Iris pigment epithelial cell (primary cell): Measurements from ENCODE around the gene PPARD.
"Not testable (repeated sequence)": the region's sequence is repeated elsewhere in the genome, so short reads cannot be mapped to it uniquely, and the experiment has no call there.

Experiments
- DNase-seq: peaks from one replicate; pipeline ENCODE4 v3.0.0-alpha.2; 2011; ENCODE audit warnings: low read depth

Gene PPARD

DNA sequence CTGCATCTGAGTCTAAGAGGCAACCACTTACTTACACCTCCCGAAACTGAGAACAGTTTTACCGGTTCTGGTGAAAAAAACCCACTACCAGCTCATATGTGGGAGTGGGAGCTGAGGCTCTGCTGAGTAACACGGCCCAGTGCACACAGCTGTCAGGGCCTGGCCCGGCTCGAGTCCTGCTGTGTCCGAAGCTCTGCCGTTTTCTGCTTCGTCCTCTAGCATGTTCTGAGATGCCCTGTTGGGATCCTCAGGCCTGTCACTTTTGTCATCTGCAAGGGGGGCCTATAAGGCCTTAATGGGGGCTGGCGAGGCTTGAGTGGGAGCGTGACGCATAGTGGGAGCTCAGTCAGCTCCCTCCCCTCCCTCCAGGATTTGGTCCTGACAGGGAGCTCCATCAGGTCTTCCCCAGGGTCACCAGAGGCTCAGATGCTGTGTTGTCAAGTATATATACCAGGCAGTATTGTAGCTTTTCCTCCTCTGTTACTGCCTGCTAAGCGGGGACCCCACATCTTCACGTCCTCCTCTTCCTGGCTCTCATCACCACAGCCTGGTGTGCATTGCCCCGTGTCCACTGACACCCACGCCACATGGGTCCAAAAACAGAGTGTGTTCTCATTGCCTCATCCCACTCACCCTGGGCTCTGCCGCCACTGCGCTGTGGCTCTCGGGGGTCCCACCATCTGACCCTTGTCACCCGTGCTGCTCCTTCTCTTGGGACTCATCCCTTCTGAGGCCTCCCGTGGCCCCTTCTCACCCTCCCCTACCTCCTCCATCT lies 64.5 kb downstream of the PPARD start:
- DNase-seq: no peak

- no peak for DNase-seq
Measured at GRCh38 chr6:35409245-35409644, 66.9 kb downstream of the PPARD start.

DNA sequence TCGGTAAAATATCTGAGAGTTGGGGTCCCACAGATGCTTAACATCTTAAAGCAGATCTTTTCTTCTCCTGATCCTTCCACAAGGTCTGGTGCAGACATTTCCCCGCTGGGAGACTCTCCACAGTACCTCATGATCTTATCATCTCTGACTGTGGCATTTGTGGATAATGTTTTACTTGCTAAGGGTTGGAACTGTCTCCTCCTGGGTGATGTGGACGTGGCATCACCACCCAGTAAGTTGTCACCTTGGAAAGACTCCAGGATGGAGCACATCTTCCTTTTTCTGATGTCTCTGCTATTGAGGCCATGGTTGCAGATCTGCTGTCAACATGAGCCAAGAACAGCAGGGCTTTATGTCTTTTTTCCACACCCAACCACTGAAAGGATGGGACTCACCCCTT lies 67.8 kb downstream of the PPARD start:
- DNase-seq: no peak

- no peak for DNase-seq
Measured at GRCh38 chr6:35411066-35411465, 68.7 kb downstream of the PPARD start.

DNA sequence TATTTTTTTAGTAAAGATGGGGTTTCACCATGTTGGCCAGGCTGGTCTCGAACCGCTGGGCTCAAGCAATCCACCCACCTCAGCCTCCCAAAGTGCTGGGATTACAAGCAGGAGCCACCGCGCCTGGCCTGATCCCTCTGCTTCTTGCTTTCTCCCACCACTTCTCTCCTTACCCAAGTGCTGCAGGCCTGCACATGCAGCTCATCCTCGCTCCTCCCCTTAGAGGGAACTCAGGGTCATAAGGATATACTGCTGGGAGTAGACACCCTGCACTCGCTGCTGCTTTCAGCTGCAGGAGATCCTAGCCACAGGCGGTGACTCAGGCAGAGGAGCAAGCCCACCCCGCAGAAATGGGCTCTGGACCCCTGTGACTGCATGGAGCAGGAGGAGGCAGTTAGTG lies 69.7 kb downstream of the PPARD start:
- no peak for DNase-seq

GRCh38 chr6:35413911-35414310 lies 71.6 kb downstream of the PPARD start:
- DNase-seq: no peak

- DNase-seq: peak; percentile 95
Measured at GRCh38 chr6:35415065-35415891, 72.9 kb downstream of the PPARD start.

DNA sequence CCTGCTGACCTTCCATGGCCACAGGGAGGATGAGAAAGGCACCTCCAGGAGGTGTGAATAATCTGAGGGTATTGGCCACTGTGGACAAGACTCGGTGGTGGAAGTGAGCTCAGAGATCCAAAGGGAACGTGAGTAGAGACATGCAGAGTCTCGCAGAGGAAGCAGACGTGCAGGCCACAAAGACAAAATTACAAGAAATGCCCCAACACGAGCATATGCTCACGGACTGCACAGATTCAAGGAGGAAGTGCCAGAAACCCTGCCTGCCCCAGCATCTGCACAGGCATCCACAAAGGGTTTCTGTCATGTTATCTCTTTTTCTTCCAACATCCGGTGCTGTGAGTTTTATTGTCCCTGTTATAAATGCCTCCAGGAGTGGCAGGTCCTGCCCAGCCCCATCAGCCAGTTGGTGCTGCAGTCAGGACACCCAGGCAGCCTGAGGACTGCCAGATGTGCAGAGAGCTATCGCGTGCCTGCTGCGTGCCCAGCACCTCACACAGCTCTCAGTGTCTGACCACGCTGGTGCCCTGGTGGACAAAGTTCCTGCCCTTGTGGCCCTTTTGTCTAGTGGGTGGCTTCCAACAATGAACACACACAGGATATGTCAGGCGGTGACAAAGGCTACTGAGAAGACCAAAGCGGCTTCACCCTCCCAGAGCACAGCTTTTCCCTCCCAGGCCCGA lies 75.8 kb downstream of the PPARD start:
- no peak for DNase-seq

DNA sequence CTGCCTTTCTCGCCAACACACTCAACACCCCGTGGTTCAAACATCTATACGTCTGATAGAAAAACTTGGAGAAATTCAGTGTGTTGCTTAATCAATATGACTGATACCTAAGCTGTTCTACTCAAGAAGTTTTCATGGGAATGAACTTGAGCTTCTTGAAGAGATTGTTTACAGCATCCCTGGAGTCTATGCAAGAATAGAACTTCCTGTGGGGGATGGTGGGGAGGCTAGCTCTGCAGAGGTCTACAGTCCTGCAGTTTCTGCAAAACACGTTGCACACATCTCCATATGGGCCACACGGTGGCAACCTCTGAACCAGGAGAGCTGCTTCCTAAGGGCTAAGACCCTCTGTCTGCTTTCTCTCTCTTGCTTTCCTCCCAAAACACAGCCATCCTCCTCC lies 77.1 kb downstream of the PPARD start:
- peak; percentile 91 for DNase-seq

DNA sequence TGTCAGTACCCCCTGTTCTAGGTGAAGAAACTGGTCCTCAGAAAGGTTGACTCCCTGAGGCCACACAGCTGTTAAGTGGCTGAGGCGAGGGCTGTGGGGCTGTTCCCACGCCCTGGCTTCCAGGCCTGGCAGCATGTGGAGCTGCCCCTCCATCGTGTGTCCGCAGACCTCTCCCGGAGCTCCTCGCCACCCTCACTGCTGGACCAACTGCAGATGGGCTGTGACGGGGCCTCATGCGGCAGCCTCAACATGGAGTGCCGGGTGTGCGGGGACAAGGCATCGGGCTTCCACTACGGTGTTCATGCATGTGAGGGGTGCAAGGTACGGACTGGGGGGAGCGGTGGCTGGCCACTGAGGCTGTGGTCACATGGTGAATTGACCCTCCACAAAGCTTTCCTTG lies 77.6 kb downstream of the PPARD start:
- no peak for DNase-seq

DNA sequence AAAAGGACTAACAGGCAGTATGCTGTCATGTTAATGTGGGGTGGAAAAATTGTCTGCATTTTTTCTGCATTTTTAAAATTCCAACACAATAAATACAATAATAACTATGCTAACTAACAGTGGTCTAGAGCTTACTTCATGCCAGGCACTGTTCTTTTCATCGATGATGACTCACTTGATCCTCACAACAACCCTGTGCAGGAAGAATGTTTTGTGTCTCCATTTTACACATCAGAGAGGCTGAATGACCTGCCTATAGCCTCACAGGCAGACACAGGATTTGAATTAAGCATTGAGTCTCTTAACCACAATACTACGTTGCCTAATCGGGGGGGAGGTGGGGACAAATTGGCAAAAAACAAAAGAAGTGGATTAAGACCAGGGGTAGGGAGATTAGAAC lies 82.9 kb downstream of the PPARD start:
- DNase-seq: peak; percentile 99

DNA sequence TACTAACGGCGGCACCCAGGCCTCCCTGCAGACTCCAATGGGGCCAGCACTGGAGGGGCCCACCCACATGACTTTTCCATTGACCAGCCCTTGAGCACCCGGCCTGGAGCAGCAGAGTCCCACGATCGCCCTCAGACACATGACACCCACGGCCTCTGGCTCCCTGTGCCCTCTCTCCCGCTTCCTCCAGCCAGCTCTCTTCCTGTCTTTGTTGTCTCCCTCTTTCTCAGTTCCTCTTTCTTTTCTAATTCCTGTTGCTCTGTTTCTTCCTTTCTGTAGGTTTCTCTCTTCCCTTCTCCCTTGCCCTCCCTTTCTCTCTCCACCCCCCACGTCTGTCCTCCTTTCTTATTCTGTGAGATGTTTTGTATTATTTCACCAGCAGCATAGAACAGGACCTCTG lies 83.7 kb downstream of the PPARD start:
- no peak for DNase-seq

DNA sequence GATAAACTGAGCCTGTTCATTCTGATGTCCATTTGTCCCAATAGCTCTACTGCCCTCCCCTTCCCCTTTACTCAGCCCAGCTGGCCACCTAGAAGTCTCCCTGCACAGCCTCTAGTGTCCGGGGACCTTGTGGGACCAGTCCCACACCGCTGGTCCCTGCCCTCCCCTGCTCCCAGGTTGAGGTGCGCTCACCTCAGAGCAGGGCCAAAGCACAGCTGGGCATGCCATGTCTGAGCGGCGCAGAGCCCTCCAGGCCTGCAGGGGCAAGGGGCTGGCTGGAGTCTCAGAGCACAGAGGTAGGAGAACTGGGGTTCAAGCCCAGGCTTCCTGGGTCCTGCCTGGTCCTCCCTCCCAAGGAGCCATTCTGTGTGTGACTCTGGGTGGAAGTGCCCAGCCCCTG lies 85.1 kb downstream of the PPARD start:
- no peak for DNase-seq

DNA sequence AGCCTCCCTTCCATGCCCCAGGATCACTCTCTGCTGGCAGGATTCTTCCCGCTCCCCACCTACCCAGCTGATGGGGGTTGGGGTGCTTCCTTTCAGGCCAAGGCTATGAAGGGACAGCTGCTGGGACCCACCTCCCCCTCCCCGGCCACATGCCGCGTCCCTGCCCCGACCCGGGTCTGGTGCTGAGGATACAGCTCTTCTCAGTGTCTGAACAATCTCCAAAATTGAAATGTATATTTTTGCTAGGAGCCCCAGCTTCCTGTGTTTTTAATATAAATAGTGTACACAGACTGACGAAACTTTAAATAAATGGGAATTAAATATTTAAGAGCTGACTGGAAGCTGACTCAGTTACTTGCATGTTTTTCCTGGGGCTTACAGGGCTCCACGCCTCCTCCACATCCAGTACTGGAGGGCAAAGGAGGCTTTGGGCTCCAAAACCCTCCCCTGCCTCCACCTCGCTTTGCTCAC lies 85.5 kb downstream of the PPARD start:
- DNase-seq: peak; percentile 87

DNA sequence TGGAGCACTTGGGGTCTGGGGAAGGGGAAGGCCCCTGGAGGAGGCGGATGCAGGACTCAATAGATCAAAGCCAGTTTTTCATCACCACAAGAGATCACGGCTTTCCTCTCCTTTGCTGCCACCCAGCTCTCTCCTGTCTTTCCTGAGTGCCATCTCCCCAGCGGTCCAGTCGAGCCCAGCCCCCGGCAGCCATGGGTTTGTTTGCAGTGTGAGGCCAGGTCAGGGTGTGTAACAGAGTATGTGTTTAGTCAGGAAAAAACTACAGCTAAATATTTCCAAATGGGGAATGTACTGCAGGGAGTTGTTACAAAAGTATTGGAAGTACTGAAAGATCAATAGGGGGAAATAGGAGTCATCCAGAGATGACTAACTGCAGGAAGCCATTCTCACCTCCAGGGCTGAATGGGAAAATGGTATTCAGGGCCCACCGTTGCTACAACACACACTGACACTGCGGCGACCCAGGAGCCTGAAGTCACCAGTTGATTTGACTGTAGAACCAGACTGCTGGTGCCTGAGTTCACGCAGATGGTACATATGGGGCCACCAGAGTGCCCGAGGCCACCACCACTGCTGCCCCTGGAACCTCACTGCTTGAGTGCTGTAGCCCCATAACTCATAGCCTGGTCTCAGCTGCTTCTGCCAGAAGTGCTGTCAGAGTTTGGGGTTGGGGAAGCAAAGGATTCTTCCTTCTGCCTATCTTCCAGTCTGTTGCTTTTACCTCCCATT lies 86.2 kb downstream of the PPARD start:
- DNase-seq: peak; percentile 13

- DNase-seq: no peak
Measured at GRCh38 chr6:35429463-35429862, 87.1 kb downstream of the PPARD start.

DNA sequence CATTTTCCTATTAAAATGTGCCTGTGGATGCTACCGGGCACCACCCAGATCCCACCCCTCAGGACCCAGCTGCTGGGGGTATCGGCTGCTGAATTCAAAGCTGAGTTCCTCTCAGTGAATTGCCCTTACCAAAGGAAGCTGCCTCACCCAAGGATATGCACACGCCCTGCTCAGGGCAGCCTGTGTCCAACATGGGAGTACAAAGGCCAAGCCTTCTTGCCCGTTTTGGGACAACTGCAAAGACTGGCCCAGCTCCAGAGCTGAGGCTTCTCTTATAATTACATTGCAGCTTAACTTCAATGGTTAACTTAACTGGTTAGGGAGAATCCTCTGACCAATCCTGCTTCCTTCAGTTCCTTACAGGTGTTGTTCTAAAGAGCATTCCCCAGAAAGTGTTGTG lies 89.9 kb downstream of the PPARD start:
- no peak for DNase-seq

DNA sequence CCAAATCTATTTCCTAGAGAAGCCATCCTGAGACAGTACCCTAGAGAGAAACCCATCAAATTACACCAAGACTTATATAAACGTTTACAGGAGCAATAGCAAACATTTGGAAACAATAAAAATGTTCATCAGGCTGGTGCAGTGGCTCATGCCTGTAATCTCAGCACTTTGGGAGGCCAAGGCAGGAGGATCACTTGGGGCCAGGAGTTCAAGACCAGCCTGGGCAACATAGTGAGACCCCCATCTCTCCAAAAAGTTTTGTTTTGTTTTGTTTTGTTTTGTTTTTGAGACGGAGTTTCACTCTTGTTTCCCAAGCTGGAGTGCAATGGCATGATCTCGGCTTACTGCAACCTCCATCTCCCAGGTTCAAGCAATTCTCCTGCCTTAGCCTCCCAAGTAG lies 90.3 kb downstream of the PPARD start:
- not testable (repeated sequence) for DNase-seq

GRCh38 chr6:35435074-35435837 lies 92.9 kb downstream of the PPARD start:
- DNase-seq: no peak

- no peak for DNase-seq
Measured at GRCh38 chr6:35436071-35436857, 93.9 kb downstream of the PPARD start.
